ENCODE results near the gene GPR143. TPM values are rescaled to one million over a fixed set of nuclear protein-coding genes. Genes with fewer than 3 reads are reported as not detected.
"Not testable (repeated sequence)": the region's sequence is repeated elsewhere in the genome, so short reads cannot be mapped to it uniquely, and the experiment has no call there.

Gene GPR143
- not detected in 2 replicates for polyA plus RNA-seq (2014; cell fraction: cytosol; rRNA removed)
- polyA plus RNA-seq (2014; cell fraction: nucleus; rRNA removed) = not detected in 2 replicates

DNA sequence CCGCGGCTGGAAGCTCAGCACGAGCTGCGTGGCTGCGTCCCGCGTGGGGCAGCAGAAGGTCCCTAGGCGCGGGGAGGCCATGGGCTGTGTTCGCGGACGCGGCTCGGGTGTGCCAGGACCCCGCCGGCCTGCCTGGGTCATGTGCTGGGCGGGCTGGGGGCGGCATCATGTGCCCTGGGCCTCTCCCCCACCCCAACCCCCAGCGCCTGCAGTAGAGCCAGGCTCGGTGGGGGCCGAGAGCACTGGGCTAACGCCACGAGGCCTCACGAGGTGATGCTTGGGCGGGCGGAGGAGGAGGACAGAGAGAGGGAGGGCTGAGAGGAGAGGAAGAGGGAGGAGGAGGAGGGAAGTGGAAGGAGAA lies at the start of gene GPR143:
TSS of gene GPR143 (minus strand) at position 111 of the 361 bp plus-strand sequence. CDS start at position 81, 30 bp downstream.
- no peak for DNase-seq (ENCODE audit: low spot score)

- DNase-seq (ENCODE audit: low spot score) = not testable (repeated sequence)
These were observed 45.4 kb upstream of the GPR143 start for GRCh38 chrX:9811086-9811485.

GRCh38 chrX:9809876-9810275 lies 44.2 kb upstream of the GPR143 start:
- DNase-seq (ENCODE audit: low spot score) = not testable (repeated sequence)

DNA sequence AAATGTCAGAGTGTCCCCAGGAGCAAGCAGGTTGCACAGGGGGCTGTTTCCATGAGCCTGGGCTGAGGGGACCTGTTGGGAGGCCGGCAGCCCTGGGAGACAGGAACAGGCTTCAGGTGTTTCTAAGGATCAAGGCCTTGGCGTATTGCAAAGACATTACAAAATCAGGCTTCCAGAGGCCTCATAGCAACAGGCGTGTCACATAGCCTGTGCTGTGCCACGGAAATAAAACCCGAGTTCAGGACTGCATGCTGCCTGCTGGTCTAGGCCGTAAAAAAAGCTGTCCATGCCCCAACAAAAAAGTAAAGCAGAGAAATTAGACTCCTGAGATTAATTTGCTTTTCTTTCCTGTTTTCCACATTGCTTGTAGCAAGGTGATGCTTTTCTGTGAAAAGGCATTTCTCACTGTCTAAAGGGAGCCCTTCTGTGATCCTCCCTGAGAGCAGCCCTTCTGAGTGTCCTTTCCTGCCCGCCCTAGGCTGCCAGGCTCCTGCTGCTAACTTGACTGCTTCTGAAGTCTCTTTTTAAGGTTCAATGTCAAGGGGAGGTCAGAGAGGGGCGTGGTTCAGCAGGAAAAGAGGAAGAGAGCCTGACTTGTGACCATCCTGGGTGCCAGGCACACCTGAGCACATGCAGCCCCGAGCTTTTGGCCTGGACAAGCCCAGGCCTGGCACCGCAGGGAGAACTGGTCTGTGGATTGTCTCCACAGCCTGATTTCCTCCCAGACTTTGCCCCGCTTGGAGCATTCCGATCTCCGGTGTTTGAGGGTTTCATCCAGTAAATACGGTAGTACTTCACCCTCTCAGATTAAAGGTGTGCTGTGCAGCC lies 41.9 kb upstream of the GPR143 start:
- no peak for DNase-seq (ENCODE audit: low spot score)

GRCh38 chrX:9805956-9806355 lies 40.3 kb upstream of the GPR143 start:
- DNase-seq (ENCODE audit: low spot score) = no peak

GRCh38 chrX:9804444-9804843 lies 38.8 kb upstream of the GPR143 start:
- no peak for DNase-seq (ENCODE audit: low spot score)

DNA sequence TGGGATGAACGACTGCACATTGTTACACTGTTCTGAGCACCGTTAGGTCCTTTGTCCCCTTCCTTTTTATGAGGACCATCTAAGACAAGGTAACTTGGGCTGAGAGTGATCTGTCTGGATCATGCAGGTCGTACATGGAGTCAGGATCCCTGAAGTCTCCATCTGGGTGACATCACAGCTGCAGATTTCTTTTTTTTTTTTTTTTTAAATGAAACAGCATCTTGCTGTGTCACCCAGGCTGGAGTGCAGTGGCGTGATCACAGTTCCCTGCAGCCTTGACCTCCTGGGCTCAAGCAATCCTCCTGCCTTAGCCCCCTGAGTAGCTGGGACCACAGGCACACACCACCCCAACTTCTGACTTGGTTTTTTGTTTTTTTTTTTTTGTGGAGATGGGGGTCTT lies 37.1 kb upstream of the GPR143 start:
- DNase-seq (ENCODE audit: low spot score) = no peak

DNA sequence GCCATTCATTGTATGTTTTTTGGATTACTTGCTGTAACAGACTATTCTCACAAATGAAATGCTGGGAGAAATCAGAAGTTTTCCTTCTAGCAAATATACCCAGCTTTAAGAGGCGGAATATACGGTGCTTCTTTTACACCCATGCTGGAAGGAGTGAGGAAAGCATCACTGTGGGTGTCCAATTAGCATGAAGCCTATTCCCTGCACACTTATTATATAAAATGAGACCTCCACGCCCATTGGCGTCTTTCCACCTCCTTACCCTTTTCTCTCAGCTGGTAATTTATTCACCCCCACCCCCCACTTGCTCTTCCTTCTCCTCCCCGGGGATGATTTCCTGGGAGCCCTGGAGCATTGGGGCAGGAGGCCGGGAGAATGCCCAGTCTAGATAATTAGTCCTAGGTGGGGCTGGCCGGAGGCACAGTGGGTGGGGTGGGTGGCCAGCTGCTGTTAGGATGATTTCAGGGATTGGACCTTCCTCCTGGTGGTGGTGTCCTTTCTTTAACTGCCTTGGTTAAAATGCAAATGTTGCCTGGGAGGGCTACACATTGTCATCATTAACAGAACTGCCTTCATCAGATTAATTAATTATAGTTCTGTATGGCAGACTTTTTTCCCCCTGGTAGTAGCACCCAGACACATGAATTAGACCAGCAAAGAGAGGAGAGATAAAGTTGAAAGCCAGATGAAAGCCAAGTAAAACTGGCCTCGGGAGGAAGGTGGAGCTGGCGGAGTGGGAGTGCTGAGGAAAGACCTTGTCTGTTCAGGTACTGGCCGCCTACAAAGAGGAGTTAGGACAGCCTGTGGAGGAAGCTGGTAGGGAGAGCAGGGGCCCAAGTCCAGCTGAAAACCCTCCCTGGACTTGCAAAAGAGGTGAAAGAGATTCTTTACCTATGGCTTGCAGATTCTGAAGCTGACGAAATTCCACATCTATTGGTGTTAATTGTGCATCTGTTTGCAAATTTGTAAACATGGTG lies 32.0 kb upstream of the GPR143 start:
- no peak for DNase-seq (ENCODE audit: low spot score)

- DNase-seq (ENCODE audit: low spot score) = no peak
These were observed 28.8 kb upstream of the GPR143 start for GRCh38 chrX:9794495-9794894.

DNA sequence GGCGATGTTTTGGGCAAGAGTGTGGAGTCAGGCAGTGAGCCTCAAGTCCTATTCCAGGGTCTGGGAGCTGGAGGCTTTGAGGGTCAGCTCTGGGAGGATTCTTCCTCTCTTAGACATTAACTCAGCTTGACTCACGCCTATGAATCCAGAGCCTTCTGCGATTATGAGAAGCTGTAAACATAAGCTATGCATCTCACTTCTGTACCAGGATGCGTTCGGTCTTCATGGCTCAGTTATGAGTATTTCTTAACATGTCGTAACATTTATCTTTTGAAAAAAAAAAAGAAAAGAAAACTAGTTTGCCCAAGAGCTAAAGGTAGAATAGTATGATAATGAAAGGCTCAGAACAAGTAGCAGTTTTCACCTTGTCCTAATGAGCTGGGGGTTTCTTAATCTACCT lies 25.2 kb upstream of the GPR143 start:
- DNase-seq (ENCODE audit: low spot score) = no peak

GRCh38 chrX:9789555-9789954 lies 23.9 kb upstream of the GPR143 start:
- no peak for DNase-seq (ENCODE audit: low spot score)

- no peak for DNase-seq (ENCODE audit: low spot score)
These were observed 23.3 kb upstream of the GPR143 start for GRCh38 chrX:9788911-9789310.

DNA sequence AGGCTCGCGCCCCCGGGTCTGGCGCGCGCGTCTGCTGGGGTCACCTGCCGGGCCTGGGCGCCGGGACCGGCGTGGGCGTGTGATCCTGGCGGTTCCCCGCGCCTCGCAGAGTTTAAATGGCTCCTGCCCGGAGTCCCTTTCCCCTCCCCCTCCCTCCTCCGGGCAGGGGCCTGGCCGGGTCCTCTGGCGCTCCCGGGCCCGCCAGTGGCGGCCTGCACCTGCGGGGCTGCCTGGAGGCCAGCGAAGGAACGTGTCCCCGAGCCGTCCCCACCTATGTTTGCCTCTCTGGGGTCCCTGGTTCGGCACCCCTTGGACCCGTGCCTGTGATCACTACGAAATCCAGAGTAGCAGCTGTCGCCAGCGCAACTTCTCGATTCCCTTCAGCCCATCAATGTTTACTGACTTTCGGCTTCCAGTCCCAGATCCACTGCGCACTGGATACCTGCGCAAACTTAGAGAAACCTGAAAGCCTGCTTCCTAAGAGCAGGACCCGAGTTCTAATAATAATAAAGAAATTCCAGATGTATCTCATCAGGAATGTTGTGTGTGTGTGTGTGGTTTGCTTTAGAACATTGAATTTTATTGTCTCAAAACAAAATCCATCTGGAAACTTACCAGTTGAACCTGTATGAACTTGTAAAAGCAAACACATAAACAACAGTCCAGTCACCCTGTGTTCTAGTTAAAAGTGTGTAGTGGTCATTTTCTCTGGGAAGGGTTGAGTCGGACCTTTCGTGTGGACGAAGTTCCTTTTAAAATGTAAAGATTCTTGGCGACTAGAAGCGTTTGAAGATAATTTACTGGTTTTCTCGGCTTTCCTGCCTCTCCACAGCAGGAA lies 21.4 kb upstream of the GPR143 start:
- no peak for DNase-seq (ENCODE audit: low spot score)

DNA sequence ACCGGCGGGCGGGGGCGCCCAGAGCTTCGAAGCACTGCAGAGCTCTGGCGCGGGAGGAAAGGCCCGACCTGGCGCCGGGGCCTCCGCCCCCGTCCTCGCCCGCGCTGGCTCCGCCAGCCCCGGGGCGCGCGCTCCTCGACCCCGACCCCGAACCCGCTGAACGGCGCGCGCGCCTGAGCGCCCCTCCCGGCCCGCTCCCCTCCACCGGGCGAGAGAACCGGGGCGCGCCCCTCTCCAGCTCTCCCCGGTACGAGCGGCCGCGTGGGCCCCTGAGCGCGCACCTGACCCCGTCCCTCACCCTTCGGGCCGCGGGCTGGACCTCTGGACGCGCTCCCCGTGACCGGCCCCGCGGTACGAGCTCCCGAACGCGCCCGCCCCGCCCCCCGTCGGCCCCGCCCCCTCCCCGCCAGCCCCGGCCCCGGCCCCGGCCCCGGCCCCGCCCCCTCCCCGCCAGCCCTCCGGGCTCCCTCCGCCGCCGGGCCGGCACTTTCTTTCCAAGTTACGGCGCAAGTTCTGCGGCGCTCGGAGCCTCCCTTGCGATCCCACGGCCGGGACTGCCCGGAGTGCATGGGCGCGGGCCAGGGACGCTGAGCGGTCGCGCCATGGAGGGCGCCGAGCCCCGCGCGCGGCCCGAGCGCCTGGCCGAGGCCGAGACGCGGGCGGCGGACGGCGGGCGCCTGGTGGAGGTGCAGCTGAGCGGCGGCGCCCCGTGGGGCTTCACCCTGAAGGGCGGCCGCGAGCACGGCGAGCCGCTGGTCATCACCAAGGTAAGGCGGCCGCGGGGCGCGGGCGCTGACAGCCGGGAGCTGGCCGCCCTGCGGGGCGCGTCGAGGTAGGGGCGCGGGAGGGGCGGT lies 20.5 kb upstream of the GPR143 start, which contains the start of gene SHROOM2:
TSS of gene SHROOM2 (plus strand) at position 486 of the 854 bp plus-strand sequence. CDS start at position 603, 117 bp downstream.
- DNase-seq (ENCODE audit: low spot score) = no peak

GRCh38 chrX:9785254-9785943 lies 19.8 kb upstream of the GPR143 start:
- no peak for DNase-seq (ENCODE audit: low spot score)

DNA sequence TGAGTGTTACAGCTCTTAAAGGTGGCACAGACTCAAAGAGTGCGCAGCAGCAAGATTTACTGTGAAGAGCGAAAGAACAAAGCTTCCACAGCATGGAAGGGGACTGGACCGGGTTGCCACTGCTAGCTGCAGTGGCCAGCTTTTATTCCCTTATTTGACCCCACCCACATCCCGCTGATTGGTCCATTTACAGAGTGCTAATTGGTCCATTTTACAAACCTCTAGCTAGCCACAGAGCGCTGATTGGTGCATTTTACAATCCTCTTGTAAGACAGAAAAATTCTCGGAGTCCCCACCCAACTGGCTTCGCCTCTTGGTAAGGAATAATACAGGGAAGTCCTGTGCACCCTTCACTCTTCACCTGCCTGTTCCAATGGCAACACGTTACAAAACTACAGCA lies 18.7 kb upstream of the GPR143 start:
- DNase-seq (ENCODE audit: low spot score) = no peak

- DNase-seq (ENCODE audit: low spot score) = no peak
These were observed 16.3 kb upstream of the GPR143 start for GRCh38 chrX:9781941-9782340.

- DNase-seq (ENCODE audit: low spot score) = no peak
These were observed 10.3 kb upstream of the GPR143 start for GRCh38 chrX:9775930-9776329.

GRCh38 chrX:9772943-9773342 lies 7.3 kb upstream of the GPR143 start:
- no peak for DNase-seq (ENCODE audit: low spot score)

DNA sequence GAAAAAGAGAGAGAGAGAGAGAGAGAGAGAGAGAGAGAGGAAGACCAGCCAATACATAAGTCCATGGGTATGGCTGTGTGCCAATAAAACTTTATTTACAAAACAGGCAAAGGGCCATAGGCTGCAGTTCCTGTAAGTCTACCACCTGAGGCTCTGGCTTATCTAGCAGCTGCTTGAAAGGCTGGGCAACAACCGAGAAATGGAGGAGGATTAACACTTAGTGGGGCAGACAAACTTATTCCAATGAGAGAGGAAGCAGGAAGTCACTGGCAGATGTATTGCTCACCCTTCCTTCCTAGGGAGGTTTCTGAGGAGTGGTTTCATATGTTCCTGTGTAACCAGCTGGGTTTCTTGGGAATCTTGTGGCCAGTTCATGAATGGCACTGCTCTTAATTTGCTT lies 4.7 kb upstream of the GPR143 start:
- no peak for DNase-seq (ENCODE audit: low spot score)

Data from SK-N-DZ (cell line).